Upper lobe of left lung (tissue), 4 donors: ENCODE measurements around the gene ZBED1.

Experiments used
- CTCF ChIP-seq, 6 experiments: fragments of 450-650 bp in 4 of 6; fragments of 200-600 bp in 2 of 6; sonication (generic) in 2 of 6; IDR thresholded peaks; one replicate each; pipeline ENCODE4 v1.5.1; 2016 to 2019; ENCODE audit warnings: antibody characterized with exemption in 6 of 6
- POLR2A ChIP-seq, 4 donors: fragments of 450-650 bp; IDR thresholded peaks; one replicate each; pipeline ENCODE4 v1.5.1; 2016 to 2017; ENCODE audit warnings: antibody characterized with exemption in 4 of 4, mild to moderate bottlenecking in 2 of 4
- POLR2AphosphoS5 ChIP-seq, 2 donors: sonication (generic); formaldehyde crosslinking; IDR thresholded peaks; one replicate each; pipeline ENCODE4 v1.5.1; 2017; ENCODE audit warnings: antibody characterized with exemption in 2 of 2

GRCh38 chrX:2451501-2452316 lies 49.1 kb downstream of the ZBED1 start:
- TF ChIP-seq CTCF (IDR thresholded peaks at IDR 0.05), result no peak
- TF ChIP-seq POLR2AphosphoS5 (IDR thresholded peaks at IDR 0.05), result no peak
- TF ChIP-seq POLR2A (IDR thresholded peaks at IDR 0.05), result no peak
